ENCODE data around the gene METTL5.

DNA sequence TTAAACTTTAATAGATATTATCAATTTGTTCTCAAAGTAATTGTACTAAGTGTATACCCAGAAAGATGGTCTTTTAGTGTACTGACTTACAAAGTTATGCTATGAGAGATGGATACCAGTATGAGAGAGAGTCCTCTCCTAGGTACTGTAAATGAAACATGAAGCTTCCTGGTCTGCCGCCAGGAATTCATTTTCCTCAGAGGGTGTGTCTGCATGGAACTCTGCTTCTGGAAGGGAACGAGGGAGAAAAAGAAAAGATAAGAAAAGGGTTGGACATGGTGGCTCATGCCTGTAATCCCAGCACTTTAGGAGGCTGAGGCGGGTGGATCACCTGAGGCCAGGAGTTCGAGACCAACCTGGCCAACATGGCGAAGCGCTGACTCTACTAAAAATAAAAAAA, 28.3 kb downstream of the METTL5 start:
- TF ChIP-seq ZNF217 (CRISPR knock-in tag; IDR thresholded peaks at IDR 0.05), result no peak
- no peak for TF ChIP-seq MYC (IDR thresholded peaks at IDR 0.05; ENCODE audit: low read depth, low read length)
- no peak for TF ChIP-seq MYC (CRISPR knock-in tag; IDR thresholded peaks at IDR 0.05; ENCODE audit: borderline replicate concordance, low read depth)
- no peak for TF ChIP-seq ELF1 (tag; IDR thresholded peaks at IDR 0.05)
- TF ChIP-seq SMARCB1 (IDR thresholded peaks at IDR 0.05; ENCODE audit: insufficient read length, low read depth), result no peak
- TF ChIP-seq ZNF79 (CRISPR knock-in tag; IDR thresholded peaks at IDR 0.05; ENCODE audit: low read depth), result no peak
- TF ChIP-seq, protein P1, sequence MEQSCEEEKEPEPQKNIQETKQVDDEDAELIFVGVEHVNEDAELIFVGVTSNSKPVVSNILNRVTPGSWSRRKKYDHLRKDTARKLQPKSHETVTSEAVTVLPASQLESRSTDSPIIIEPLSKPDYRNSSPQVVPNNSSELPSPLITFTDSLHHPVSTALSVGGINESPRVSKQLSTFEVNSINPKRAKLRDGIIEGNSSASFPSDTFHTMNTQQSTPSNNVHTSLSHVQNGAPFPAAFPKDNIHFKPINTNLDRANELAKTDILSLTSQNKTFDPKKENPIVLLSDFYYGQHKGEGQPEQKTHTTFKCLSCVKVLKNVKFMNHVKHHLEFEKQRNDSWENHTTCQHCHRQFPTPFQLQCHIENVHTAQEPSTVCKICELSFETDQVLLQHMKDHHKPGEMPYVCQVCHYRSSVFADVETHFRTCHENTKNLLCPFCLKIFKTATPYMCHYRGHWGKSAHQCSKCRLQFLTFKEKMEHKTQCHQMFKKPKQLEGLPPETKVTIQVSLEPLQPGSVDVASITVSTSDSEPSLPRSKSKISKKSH (CRISPR knock-in tag; IDR thresholded peaks at IDR 0.05), result no peak
- no peak for TF ChIP-seq NCOA2 (IDR thresholded peaks at IDR 0.05; ENCODE audit: partially characterized antibody in 2 of 2)

Data from K562 (cell line).